Esophagus squamous epithelium (tissue), 5 donors: ENCODE results near the gene MIA. TPM values are rescaled to one million over a fixed set of nuclear protein-coding genes. Genes with fewer than 3 reads are reported as not detected.
A peak's percentile ranks its signal among the peaks of the same experiment; 100 is the strongest.
"Not testable (repeated sequence)": the region's sequence is repeated elsewhere in the genome, so short reads cannot be mapped to it uniquely, and the experiment has no call there.

Experiments used
- DNase-seq: peaks from one replicate; lab custom pipeline; 2025; lab: John Stamatoyannopoulos, UW
- H3K27ac ChIP-seq, 4 donors: fragments of 200-600 bp; sonication (generic); one replicate each; pipeline ENCODE4 v1.5.1; 2016 to 2019; ENCODE audit warnings: mild to moderate bottlenecking in 1 of 4
- H3K27me3 ChIP-seq, 4 donors: fragments of 200-600 bp; sonication (generic); 1 replicate in 3 of 4; 2 replicates in 1 of 4; pipeline versions ENCODE4 v1.5.1 to v1.6.0; 2017 to 2021; ENCODE audit warnings: antibody characterized with exemption in 1 of 4
- H3K36me3 ChIP-seq, 3 donors: fragments of 200-600 bp; sonication (generic); one replicate each; pipeline ENCODE4 v1.5.1; 2016 to 2019
- H3K4me1 ChIP-seq, 3 donors: fragments of 200-600 bp; sonication (generic); one replicate each; pipeline ENCODE4 v1.5.1; 2017 to 2019
- H3K4me3 ChIP-seq, 4 donors: fragments of 200-600 bp; sonication (generic); 1 replicate in 3 of 4; 2 replicates in 1 of 4; pipeline ENCODE4 v1.5.1; 2016 to 2019; ENCODE audit warnings: mild to moderate bottlenecking in 2 of 4, moderate library complexity in 1 of 4
- H3K9me3 ChIP-seq, 3 donors: fragments of 200-600 bp; sonication (generic); one replicate each; pipeline ENCODE4 v1.5.1; 2016 to 2019
- POLR2A ChIP-seq, 4 donors: fragments of 450-650 bp; IDR thresholded peaks; one replicate each; pipeline ENCODE4 v1.6.1; 2017; ENCODE audit warnings: antibody characterized with exemption in 4 of 4, mild to moderate bottlenecking in 4 of 4, moderate library complexity in 3 of 4
- WGBS, 2 donors: methylation state at CpG; one replicate each; pipeline ENCODE4 v1.1.5; 2018; 5-methylcytosine and 5-hydroxymethylcytosine counted together
- intact Hi-C: fragments of 100-400 bp; cut with DNase I; formaldehyde crosslinking; loops from one replicate; pipeline ENCODE4 v1.15.0; 2022
- total RNA-seq, 4 donors: library from RNA; depleted of rRNA; stranded (reverse); fragments of >200 nt; gene quantifications; one replicate each; pipeline ENCODE4 v1.1.0, GENCODE V29; 2016
- TF ChIP-seq, protein P1 (sequence below), 6 experiments: fragments of 450-650 bp in 4 of 6; fragments of 200-600 bp in 2 of 6; sonication (generic) in 2 of 6; IDR thresholded peaks; one replicate each; pipeline ENCODE4 v1.5.1; 2016 to 2019; ENCODE audit warnings: antibody characterized with exemption in 6 of 6, mild to moderate bottlenecking in 4 of 6, moderate library complexity in 4 of 6
- donor health status: DM: yes; HTN: yes; CAD: no.

Gene MIA
- total RNA-seq, 4 donors from 2014 or later: 3.7 TPM; not detected in 3

DNA sequence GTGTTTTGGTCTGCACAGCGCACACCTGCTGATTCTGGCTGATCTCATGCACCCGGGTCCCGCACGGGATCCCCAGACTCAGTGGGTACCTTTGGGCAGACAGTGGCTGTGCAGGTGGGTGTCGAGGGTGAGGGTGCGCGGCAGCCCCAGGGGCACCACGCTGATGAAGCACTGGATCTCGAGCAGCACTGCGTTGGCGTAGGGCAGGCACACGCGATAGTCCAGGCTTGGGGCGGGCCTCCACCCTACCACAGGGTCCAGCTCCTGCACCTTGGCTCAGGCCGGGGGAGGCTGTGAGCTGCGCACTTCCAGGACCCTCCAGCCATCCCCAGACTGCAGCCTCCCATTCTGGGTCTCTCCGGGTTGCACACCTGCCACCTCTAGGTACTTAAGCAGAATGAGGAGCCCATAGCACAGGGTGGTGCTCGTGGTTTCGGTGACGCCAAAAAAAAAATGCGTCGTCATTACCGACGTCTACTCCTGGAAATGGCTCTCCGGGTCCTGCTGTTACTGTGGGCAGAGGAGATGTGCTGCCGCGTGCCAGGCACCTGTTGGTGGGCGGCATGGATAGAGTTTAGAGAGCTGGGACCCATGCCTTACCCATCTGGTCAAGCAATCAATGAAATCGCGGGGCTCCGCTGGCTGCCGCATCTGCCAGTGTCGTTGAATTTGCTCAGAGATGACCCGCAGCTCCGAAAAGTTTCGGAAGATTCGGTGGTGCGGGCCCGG is 34.2 kb downstream of the MIA start:
- Histone ChIP-seq H3K4me1 (peaks cover 46 to 85% (median 66%) of the 10 kb centered on the region in 3 donors), H3K27me3 (no peaks in the 10 kb centered on the region)
- WGBS, 2 donors: 89 to 90% methylated on average over 17 to 26 of the region's 39 CpGs

DNA sequence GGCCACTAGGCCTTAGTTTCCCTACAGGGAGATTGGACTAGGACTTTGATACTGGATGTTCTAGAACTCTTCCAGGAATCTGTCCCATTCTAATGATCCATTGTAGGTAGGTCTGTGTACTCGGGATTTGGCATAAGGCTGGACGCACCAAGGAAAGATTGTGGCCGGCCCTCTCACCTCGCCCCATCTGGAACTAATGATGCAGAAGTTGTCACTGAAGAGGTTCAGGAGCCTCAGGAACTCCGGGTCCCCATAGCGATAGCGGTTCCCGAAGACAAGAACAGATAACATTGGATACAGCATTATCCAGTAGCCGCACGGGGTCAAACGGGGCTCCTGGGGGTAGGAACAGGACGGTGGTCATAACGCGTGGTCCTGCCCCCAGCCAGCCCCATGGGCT is 34.8 kb downstream of the MIA start:
- no peaks in the 10 kb centered on the region for H3K9me3 ChIP-seq
- peaks cover 40 to 79% (median 60%) of the 10 kb centered on the region in 3 donors for H3K4me1 ChIP-seq
- H3K27ac ChIP-seq: peak overlapping the region; percentile 67 to 87 (median 84)
- TF ChIP-seq, protein P1, sequence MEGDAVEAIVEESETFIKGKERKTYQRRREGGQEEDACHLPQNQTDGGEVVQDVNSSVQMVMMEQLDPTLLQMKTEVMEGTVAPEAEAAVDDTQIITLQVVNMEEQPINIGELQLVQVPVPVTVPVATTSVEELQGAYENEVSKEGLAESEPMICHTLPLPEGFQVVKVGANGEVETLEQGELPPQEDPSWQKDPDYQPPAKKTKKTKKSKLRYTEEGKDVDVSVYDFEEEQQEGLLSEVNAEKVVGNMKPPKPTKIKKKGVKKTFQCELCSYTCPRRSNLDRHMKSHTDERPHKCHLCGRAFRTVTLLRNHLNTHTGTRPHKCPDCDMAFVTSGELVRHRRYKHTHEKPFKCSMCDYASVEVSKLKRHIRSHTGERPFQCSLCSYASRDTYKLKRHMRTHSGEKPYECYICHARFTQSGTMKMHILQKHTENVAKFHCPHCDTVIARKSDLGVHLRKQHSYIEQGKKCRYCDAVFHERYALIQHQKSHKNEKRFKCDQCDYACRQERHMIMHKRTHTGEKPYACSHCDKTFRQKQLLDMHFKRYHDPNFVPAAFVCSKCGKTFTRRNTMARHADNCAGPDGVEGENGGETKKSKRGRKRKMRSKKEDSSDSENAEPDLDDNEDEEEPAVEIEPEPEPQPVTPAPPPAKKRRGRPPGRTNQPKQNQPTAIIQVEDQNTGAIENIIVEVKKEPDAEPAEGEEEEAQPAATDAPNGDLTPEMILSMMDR (IDR thresholded peaks at IDR 0.05): no peak
- no peak for TF ChIP-seq POLR2A (IDR thresholded peaks at IDR 0.05)
- no peak for DNase-seq
- no peaks in the 10 kb centered on the region for H3K27me3 ChIP-seq
- peak overlapping the region; percentile 27 to 66 (median 50) for H3K4me3 ChIP-seq
- intact Hi-C loops: loop anchor here (5.0 kb wide), 1 partner anchor 148 kb away; no protein-coding TSS in a partner anchor
- 40 to 77% methylated on average over 1 to 6 of the region's 14 CpGs for WGBS, 2 donors
- H3K36me3 ChIP-seq: peaks cover 0 to 27% (median 6%) of the 10 kb centered on the region in 3 donors

More for the DNA sequence above, 34.2 kb downstream of the MIA start:
- H3K9me3 ChIP-seq: no peaks in the 10 kb centered on the region
- peak overlapping the region; percentile 7 to 87 (median 84) for H3K27ac ChIP-seq
- peaks cover 0 to 29% (median 6%) of the 10 kb centered on the region in 3 donors for H3K36me3 ChIP-seq
- TF ChIP-seq, protein P1 (IDR thresholded peaks at IDR 0.05): no peak
- TF ChIP-seq POLR2A (IDR thresholded peaks at IDR 0.05): no peak
- no peak for DNase-seq
- intact Hi-C loops: loop anchor here (5.0 kb wide), 1 partner anchor 147 kb away; no protein-coding TSS in a partner anchor
- peak overlapping the region in 3 of 4 donors; percentile 48 to 66 (median 53) for H3K4me3 ChIP-seq

DNA sequence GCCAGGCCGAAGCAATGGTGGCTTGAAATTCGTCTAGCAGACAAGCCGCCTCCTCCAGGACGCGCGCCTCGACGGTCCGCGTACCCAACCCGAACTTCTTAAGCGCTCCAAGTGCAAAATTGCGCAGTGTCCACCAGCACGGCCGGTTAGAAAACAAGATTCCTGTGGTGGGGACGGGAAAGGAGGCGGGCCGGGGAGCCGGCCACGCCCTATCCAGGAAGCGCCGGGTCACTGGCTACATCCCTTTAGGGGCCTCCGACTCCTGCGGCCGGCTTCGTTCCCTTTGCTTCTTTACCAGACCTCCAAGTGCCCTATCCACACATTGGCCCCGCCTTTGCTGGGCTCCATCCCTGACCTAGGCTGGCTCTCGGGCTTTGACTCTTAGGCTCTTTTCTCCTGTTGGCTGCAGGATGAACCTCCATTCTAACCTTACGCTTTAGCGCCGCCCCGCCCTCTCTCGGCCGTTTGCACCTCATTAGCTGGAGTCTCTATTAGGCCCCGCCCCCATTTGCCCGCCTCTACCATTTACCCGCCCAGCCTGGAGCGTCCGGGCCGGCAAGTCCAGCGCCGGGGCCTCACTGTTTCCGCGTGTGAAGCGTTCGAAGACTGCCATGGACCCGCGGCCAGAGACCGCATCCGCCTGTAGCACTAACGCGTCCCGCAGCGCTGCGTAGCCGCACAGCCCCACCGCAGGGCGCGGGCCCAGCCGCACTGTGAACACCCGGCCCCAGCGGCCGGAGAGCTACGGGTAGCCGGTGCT is 35.5 kb downstream of the MIA start:
- not testable (repeated sequence) for DNase-seq
- TF ChIP-seq, protein P1 (IDR thresholded peaks at IDR 0.05): peak in 2 of 6 experiments; percentile 10 to 25

DNA sequence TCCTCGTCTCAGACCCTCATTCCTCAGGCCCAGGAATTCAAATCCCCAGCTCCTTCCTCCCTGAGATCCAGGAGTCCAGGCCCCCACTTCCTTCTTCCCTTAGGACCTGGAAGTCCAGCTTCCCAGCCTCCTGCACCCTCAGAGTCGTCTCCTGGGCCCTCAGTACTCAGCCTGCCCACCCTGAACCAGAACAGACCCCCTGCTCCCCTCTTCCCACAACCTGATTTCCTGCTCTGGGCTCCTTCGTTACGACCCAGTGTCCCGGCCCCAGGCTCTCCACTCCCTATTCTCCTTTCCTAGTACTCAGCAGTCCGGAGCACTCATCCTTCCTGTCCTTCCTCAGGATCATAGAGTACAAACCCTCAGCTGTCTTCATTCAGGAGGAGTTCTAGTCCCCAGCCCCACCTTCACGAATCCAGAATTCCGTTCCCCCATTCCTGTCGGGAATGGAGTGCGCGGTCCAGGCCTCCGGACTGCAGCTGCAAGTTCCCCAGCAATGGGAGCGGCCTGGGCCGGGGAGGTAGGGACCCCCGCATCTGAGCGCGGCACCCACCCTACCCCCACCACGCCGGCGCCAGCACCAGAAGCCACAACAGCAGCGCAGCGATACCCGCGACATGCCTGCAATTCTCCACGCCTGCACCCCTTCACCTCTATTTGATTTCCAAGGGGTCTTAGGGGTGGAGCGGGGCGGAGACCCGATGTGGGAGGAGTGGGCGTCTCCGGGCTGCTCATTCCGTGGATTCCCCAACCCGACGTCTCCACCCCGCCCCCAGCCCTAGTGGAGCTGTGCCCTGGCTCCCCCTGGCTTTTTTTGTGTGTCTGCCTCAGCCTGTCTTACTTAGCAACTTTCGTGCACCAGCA is 36.4 kb downstream of the MIA start:
- Histone ChIP-seq H3K27ac (peak overlapping the region; percentile 67 to 87 (median 84)), H3K4me3 (peak overlapping the region; percentile 27 to 66 (median 50)), H3K36me3 (peaks cover 0 to 27% (median 6%) of the 10 kb centered on the region in 3 donors), H3K9me3 (no peaks in the 10 kb centered on the region), H3K4me1 (peaks cover 25 to 63% (median 45%) of the 10 kb centered on the region in 3 donors), H3K27me3 (no peaks in the 10 kb centered on the region)
- intact Hi-C loops: loop anchor here (5.0 kb wide), 1 partner anchor 149 kb away; no protein-coding TSS in a partner anchor
- TF ChIP-seq, protein P1 (IDR thresholded peaks at IDR 0.05): peak in 1 of 6 experiments; percentile 11
- TF ChIP-seq POLR2A (IDR thresholded peaks at IDR 0.05): no peak
- 25 to 29% methylated on average over 21 to 24 of the region's 35 CpGs for WGBS, 2 donors
- DNase-seq: no peak

More for the DNA sequence above, 35.5 kb downstream of the MIA start:
- peaks cover 33 to 72% (median 54%) of the 10 kb centered on the region in 3 donors for H3K4me1 ChIP-seq
- H3K27ac ChIP-seq: peak overlapping the region; percentile 67 to 87 (median 84)
- H3K9me3 ChIP-seq, H3K27me3 ChIP-seq: not testable (repeated sequence)
- H3K36me3 ChIP-seq: peaks cover 0 to 27% (median 6%) of the 10 kb centered on the region in 3 donors
- WGBS, 2 donors: 0 to 4% methylated on average over 12 to 27 of the region's 65 CpGs
- peak overlapping the region; percentile 27 to 66 (median 50) for H3K4me3 ChIP-seq
- intact Hi-C loops: loop anchor here (5.0 kb wide), 1 partner anchor 149 kb away; no protein-coding TSS in a partner anchor

DNA sequence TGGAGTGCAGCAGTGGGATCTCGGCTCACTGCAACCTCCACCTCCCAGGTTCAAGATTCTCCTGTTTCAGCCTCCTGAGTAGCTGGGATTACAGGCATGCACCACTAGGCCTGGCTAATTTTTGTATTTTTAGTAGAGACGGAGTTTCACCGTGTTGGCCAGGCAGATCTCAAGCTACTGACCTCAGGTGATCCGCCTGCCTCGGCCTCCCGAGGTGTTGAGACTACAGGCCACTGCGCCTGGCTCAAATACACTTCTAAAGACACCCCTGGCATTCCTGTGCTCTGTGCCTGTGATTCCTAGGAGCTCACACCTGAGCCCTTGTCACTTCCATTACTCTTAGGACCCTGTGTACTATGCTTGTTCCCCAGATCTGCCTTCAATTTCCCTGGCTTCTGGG is 37.2 kb downstream of the MIA start:
- not testable (repeated sequence) for H3K9me3 ChIP-seq, H3K4me3 ChIP-seq, H3K27me3 ChIP-seq, DNase-seq
- Histone ChIP-seq H3K27ac (peak overlapping the region in 1 of 4 donors; percentile 10), H3K36me3 (peaks cover 0 to 22% (median 6%) of the 10 kb centered on the region in 3 donors), H3K4me1 (peaks cover 19 to 55% (median 38%) of the 10 kb centered on the region in 3 donors)
- 79 to 91% methylated on average over 7 of the region's 7 CpGs for WGBS, 2 donors
- intact Hi-C loops: loop anchor here (5.0 kb wide), 1 partner anchor 150 kb away; no protein-coding TSS in a partner anchor
